HG03442 (cell line): Measurements from ENCODE around the gene MAP3K2.

ENCODE experiments used
- ATAC-seq: cut with Tn5 transposase; IDR thresholded peaks from one replicate; pipeline ENCODE4 v1.9.1; 2021; ENCODE audit warnings: mild to moderate bottlenecking, moderate library complexity; ENCODE audit not compliant: unreplicated experiment

Gene MAP3K2

DNA sequence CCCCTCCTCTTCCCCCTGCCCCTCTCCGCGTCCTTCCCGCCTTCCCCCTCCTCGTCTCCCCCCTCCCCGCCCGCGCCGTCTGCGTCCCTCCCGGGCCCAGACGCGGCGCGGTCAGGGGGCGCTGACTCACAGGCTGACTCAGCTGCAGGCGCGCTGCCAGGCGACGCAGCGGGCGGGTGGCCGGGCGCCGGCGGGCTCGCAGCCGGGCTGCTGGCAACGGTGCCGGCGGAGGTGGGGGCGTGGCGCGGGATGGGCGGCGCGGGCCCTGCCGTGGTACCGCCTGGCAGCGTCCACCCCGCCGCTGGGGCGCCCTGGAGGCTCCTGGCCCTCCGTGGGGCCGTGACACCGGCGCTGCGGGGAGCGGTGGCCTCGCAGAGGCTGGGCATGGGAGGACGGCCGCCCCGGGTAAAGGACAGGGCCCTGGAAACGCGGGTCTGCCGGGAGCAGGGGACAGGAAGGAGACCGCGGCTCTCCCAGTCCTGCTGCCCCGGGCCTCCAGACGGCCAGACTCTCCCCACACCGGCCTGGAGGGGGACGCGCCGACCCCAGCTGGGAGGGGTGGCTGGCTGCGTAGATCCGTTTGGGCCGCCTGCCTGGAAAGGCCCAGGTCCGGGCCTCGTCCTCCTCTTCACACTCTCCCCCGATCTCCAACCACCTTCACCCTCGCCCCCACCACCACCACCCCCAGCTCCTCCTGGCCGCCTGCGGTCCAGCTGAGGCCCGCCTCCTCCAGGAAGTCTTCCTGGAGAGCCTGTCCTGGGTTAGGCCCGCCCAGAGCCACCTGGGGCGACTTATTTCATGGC is 20.4 kb upstream of the MAP3K2 start:
- peak; percentile 77 for ATAC-seq

DNA sequence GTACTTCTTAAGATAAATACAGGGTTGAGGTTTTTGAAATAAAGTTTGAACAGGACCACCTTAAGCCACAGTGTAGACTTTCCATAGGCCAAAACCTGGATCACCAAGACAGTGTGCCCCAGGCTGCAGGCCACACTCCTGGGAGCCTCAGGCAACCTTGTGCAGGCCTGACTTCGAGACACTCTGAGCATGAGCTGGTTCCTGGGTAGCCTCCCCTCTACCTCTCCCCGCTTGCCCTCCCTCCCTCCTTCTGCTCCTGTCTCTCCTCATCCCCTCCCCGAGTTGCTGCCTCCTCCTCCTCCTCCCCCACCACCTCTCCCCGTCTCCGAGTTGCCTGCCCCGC is 19.9 kb upstream of the MAP3K2 start:
- ATAC-seq = no peak

DNA sequence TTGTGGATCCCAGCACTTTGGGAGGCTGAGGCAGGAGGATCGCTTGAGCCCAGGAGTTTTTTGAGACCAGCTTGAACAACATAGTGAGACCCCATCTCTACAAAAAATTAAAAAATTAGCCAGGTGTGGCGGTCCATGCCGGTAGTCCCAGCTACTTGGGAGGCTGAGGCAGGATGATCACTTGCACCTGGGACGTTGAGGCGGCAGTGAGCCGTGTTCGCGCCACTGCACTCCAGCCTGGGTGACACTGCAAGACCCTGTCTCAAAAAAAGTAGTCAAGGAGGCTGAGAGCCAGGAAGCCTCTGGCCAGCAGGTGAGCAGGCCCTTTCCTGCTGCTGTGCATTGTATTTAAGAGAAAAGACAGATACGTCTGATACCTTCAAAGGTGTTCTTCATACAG is 19.3 kb upstream of the MAP3K2 start:
- no peak for ATAC-seq

DNA sequence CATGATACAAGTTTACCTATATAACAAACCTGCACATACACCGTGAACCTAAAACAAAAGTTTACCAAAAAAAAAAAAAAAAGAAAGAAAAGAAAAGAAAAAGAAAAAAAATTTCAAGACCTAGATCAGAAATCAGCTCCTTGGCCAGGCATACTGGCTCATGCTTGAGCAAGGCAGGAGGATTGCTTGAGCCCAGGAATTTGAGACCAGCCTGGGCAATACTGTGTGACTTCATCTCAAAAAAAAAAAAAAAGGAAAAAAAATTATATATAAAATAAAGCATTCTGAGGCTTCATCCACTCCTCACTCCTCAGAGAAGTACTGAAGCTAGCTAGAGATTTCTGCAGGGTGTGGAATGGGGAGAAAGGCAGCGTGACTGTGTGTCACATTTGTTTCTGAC is 18.7 kb upstream of the MAP3K2 start:
- ATAC-seq = no peak

DNA sequence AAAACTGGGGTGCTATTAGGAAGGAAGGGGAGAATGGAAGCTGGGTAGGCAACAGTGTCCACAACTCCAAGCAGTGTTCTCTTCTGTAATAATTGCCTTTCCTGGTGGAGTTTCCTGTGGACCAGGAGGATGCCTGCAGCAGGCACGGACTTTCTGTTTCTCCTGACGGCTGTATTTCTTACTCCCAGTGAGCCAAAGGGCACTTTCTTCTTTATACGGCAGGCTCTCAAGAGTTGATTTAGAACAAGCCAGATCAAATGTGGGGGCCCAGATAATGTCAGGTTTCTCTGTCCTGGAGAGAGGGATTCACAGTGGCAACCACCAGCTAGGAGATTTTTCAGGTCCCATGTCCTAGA is 17.5 kb upstream of the MAP3K2 start:
- no peak for ATAC-seq

DNA sequence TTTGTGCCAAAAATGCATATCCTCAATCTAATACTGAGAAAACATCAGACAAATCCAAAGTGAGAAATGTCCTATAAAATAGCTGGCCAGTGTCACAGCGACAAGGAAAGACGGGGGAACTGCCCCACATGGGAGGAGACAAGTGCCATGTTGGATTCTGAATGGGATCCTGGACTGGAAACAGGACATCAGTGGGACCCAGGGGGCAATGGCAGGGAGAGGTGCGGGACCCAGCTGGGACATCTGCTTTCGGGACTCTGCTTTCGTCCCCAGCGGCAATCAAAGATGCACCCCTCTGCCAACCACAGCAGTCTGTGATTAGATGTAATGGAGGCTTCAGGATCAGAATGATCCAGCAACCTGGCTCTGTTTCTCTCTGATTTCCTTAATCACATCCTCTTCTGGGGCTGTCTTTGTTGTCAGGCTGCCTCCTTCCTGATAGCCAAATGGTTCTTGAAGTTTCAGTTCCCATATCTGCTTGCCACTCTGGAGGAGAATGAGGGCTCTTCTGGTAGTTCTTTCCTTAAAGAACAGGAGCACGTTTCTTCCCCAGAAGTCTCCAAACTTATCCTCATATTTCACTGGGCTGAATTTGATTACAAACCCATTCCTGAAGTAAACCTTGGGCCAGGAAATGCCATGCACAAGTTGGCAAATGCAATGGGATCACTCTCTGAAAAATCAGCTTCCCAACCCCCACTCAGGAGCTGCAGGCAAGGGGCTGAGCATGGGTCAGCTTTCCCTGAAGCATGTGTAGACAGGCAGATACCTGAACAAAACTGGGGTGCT is 16.9 kb upstream of the MAP3K2 start:
- no peak for ATAC-seq

DNA sequence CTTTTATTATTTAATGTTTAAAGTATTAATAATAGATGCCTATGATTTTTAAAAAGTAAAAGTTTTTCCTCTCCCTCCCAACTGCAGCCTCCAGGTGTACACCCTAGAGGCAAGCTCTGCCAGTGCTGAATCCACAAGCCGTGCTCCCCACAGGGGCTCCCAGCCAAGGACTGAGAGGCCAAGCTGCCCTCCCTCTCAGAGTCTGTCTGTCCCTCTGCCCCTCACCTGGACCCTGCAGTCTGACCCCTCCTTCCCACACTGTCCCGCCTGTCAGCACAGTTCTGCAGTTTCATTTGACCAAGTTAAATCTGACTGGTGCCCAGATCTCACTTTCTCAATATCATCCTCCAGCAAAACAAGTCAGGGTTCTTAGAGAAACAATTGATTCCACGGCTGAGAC is 15.7 kb upstream of the MAP3K2 start:
- no peak for ATAC-seq

DNA sequence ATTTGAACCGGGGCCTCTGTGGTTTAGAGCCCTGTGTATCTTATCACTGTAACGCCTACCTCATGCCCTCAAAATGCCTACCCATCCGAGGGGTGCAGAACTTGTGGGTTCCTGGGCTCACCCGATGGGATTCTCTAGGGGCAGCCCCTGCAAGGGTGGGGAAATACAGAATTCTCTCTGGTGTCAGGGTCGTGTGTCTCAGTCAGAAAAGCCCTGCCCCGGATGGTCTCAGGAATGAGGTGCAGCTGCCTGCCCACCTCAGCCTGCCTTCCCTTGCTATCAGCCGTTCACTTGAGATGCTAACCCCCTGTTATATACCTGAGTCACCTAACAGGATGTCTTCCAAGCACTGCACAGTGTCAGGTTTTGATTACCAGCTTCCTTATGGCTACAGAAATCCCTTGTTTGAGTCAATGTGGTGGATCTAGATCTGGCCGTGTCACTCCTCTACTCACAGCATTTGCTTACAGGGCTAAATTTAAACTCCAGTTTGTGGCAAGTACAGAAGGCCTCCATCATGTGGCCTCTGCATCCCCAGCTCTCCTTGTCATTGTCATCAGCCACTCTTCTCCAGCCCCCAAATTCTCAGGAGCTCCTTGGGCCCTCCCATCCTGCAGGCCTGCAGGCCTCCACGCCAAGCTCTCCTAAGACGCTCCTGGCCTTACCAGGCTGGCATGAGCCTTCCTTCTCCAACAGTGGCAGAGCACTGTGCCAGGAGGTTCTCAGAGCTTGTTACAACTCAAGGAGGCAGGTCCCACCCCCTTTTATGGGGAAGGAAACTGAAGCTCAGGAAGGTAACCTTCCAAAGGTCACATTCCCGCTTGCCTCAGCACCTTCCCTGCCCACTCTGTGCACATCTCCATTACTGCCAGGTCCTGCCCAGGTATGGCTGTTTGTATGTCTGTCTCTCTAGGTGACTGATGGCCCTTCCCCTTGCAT is 14.3 kb upstream of the MAP3K2 start:
- no peak for ATAC-seq

DNA sequence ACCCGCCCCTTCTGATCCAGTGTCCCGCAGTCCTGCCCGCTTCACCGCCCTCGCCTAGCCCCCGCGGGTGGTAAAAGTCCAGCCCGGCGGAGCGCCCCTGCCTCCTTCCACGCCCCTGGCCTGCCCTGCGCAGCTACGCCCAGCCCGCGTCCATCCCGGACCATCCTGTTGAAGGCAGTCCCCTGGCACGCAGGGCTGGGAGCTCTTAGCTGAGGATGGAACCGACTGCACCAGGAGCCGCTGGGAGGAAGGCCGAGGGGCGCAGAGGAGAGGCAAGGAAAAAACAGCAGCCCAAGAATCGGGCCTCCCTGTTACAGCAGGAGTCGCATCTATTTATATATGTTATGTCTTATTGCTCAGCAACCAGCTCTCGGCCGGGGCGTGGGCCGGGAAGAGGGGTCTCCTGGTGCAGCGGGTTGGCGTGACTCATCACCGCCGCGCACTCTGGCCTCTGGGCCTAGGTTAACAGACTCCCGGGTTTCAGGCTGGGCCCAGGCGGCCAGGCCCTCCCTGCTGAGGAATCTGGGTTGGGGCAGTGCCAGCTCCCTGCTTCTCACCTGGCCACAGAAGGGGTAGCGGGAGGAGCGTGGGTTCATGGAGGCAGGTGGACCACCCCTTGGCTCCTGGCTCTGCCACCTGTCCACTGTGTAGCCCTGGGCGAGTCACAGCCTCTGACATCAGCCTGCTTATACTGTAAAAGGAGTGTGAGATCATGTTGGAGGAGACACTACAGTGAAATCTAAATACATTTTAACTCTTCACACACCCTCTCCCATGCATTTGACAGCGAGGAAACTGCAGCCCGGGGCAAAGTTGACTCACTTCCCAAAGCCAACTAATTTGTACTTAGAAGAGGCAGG is 13.4 kb upstream of the MAP3K2 start:
- no peak for ATAC-seq

DNA sequence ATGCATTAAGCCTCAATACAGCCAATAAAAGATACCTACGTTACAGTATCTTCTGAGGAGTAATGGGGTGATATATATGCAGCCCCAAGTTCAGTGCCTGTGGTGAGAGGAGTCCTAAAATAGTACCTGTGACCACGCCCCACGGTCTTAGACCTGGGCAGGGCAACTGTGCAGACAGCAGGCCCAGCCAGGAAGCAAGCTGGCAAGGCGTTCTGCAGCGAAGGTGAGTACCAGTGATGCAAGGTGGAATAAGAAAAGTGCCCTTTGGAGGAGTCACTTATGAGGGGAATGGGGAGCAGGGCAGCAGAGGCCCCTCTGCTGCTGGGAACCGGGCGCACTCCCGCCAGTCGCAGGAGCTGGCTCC is 12.7 kb upstream of the MAP3K2 start:
- ATAC-seq = no peak

DNA sequence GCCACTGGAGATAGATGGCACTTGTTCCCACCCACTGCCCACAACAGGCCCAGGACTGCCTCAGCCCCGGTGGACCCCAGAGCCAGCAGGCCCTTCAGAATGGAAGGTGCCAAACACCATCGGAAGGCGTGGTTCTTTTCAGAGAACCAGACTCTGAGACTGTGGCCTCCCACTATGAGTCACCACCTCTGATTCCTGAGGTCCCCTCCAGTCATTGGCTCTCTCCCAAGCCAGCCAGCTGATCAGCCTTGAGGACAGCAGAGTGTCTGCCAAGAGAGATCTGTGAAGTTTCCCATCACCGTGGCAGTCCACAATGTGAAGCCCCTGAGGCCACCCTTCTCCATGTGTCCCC is 10.4 kb upstream of the MAP3K2 start:
- ATAC-seq = peak; percentile 92

DNA sequence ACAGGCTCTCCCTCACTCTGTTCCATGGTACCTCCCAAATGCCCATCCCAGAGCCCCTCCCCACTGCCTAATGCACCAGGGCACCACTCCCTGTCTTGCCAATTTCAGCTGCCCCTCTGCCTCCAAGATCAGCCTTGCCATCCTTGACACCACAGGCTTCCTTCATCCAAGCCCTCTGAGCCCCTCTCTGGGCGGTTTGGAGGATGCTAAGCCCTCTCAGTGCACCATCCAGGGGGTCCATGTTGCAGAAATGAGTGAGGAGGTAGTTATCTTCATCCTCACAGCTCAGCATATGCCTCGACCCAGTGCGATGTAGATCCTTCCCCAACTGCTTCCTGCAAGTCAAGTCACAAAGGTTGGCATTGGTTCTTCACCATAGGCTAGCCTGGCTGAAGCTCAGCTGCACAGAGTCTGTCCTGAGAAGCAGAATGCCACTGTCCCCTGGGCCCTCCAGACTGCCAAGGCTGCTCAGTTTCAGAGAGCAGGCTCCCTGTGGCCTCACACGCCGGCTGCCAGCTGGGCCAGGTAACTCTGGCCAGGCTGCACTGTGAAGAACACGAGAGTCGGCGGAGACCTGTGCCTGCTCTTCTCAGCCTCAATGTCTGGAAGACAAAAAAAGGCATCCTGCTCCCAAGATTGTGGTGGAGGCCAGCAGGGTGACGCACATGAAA is 9.9 kb upstream of the MAP3K2 start:
- ATAC-seq = no peak

DNA sequence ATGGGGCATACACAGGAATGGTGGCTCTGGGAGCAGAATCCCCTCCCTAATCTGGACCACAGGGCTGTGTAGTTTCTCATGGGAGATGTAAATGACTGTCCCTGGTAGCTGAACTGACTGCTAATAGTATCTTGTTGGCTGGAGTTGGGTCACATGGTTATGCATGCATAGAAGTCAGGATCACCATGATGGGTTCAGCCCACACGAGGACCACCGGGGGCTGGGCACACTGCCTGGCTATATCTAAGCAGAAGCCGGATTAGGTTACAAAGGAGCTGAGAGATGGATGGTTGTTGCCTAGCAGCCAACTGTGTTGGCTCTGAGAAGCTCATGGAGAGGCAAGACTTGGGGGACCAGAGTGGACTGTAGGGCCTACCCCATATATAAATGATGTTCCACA is 6.7 kb upstream of the MAP3K2 start:
- no peak for ATAC-seq

DNA sequence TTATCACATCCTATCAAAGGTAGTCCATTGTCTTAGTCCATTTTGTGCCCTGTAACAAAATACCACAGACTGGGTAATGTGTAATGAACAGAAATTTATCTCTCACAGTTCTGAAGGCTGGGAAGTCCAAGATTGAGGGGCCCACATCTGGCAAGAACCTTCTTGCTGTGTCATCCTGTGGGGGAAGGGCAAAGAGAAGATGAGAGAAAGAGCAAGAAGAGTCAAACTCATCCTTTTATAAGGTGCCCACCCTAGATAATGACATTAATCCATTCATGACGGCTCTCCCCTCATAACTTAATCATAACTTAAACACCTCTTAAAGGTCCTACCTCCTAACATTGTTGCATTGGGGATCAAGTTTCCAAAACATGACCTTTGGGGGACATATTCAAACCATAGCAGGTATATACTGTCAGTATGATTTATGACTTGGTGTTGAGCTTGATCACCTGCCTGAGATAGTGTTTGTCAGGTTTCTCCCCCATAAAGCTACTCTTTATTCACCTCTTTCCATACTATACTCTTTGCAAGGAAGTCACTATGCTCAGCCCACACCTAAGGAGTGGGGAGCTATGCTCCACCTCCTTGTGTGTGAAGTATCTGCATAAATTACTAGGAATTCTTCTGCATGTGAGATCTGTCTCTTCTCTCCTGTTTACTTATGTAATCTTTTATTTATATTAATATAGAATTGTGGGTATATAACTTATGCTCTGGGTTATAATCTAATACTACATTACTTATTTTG is 5.2 kb upstream of the MAP3K2 start:
- ATAC-seq = no peak

DNA sequence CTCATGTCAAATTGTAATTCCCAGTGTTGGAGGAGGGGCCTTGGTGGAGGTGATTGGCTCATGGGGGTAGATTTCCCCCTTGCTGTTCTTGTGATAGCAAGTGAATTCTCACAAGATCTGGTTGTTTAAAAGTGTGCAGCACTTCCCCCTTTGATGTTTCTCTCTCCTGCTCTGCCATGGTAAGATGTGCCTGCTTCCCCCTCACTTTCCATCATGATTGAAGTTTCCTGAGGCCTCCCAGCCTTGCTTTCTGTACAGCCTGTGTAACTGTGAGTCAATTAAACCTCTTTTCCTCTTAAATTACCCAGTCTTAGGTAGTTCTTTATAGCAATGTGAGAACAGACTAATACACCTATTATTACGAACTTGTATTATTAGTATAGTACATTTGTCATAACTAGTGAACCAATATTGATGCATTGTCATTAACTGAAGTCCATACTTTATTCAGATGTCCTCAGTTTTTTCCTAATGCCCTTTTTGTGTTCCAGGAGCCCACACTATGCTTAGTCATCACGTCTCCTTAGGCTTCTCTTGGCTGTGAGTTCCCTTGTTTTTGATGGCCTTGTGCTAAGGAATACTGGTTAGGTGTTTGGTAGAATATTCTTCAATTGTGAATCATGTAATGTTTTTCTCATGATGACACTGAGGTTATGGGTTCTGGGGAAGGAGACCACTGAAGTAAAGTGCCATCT is 4.5 kb upstream of the MAP3K2 start:
- no peak for ATAC-seq

DNA sequence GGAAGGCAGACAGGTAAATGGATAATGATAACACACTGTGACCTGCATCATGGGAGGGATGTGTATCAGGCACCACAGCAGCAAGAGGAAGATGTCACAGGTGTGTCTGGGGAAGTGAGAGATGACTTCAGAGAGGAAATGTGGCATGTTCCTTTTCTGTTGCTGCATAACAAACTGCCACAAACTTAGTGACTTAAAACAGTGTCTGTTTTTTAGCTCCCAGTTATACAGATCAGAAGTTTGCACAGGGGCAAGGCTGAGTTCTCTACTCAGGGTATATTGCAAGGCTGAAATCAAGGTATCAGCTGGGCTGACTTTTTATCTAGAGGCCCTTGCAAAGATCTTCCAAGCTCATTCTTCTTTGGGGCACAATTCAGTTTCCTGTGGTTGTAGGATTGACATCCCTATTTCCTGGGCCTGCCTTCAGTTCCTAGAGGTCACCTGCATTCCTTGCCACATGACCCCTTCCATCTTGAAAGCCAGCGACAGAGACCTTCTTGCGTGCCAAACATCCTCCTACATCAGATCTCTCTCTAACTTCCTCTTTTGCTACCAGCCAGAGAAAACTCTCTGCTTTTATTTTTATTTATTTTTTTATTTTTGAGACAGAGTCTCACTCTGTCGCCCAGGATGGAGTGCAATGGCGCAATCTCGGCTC is 2.1 kb upstream of the MAP3K2 start:
- no peak for ATAC-seq

DNA sequence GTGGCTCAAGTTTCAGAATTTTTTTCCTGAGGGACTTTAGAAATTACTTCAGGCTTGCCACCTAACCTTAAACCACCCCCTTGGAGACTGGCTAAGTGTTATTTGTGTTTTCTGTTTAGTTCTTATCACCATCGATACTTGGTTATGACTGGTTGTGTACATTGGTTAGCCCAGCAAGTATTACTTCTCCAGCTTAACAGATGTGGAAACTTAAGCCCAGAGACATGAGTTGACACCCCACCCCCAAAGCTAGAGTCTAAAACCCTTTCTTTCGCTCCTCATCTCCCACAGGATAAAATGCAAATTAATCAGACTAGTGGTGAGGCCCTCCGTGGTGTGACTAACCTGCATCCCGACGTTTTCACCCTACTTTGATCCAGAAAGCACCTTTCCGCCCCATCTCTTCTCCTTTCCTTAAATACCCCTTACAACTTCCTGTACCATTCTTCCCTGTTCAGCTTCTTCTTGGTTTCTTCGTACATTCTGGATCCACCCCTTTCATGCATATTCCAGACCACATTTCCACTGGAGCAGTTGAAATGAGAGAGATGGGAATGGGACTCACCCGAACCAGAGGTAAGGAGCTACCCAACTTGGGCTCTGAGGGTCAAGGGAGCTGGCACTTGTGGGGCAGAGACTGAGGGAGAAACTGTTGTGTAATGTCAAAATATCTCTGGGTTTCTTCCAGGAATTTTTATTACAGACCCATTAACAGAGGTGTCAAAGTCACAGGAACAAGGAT is 819 bp upstream of the MAP3K2 start:
- ATAC-seq = peak; percentile 19
